K562 (cell line): ENCODE data around the gene MIB2. TPM values are rescaled to one million over a fixed set of nuclear protein-coding genes. Genes with fewer than 3 reads are reported as not detected.
A peak's percentile ranks its signal among the peaks of the same experiment; 100 is the strongest.

ENCODE experiments used
- ATAC-seq: fragments of 200-7000 bp; cut with Tn5 transposase; 3 replicates; pipeline ENCODE4 v1.9.1; 2020; ENCODE audit warnings: moderate library complexity
- BruUV-seq: library from RNA; stranded (reverse); fragments of 400-500 nt; replicated peaks from 2 replicates; lab custom pipeline; 2021; lab: Mats Ljungman, UMichigan
- CTCF ChIA-PET: fragments of 300-600 bp; formaldehyde crosslinking; extraction: SDS; loops from one replicate; lab custom pipeline; 2021; ENCODE audit warnings: low intra/inter-chr PET ratio; lab: Yijun Ruan, JAX
- POLR2A ChIA-PET: fragments of 300-600, 350-650 bp; sonication (Branson Sonifier 250); formaldehyde crosslinking; extraction: SDS; loops from one replicate; lab custom pipeline; 2021; ENCODE audit warnings: antibody characterized with exemption, inconsistent platforms; lab: Yijun Ruan, JAX
- DNase-seq, 4 experiments: peaks; one replicate each; pipeline versions ENCODE4 v3.0.0 to v3.0.0-alpha.2; 2011 to 2018; ENCODE audit warnings: low spot score in 3 of 4, mixed read lengths in 3 of 4; ENCODE audit errors: extremely low read depth in 1 of 4
- FAIRE-seq: peaks from 2 replicates; lab custom pipeline; 2011; peaks lifted over from hg19 to GRCh38; lab: Jason Lieb, UNC
- H2AFZ ChIP-seq: 2 replicates; pipeline ENCODE4 v1.6.0; 2011; ENCODE audit warnings: low read depth, low read length, control low read depth, inconsistent platforms
- H3K27ac ChIP-seq: fragments of 200-600 bp; 3 replicates; pipeline ENCODE4 v1.8.0; 2011; ENCODE audit warnings: low read depth, mild to moderate bottlenecking, control low read depth, inconsistent platforms, low read length, moderate library complexity, mixed read lengths; ENCODE audit errors: extremely low read depth
- H3K27me3 ChIP-seq, 2 experiments: fragments of 300-600 bp in 1 of 2; 2 replicates in 1 of 2; 3 replicates in 1 of 2; pipeline versions ENCODE4 v1.6.0 to v1.8.0; 2011; ENCODE audit warnings: inconsistent platforms in 2 of 2, low read length in 2 of 2, mild to moderate bottlenecking in 1 of 2, mixed read lengths in 1 of 2, moderate library complexity in 1 of 2; ENCODE audit not compliant: control insufficient read depth in 2 of 2, insufficient read depth in 2 of 2
- H3K36me3 ChIP-seq: fragments of 300-600 bp; 3 replicates; pipeline ENCODE4 v1.8.0; 2011; ENCODE audit warnings: mild to moderate bottlenecking, low read length, inconsistent platforms; ENCODE audit not compliant: control insufficient read depth, insufficient read depth
- H3K4me1 ChIP-seq, 2 experiments: fragments of 200-600 bp in 1 of 2; replicated peaks in 1 of 2; 2 replicates in 1 of 2; 3 replicates in 1 of 2; pipeline versions ENCODE4 v1.5.1 to v1.8.0; 2011; ENCODE audit warnings: inconsistent platforms in 2 of 2, low read length in 2 of 2, mild to moderate bottlenecking in 1 of 2, mixed read lengths in 1 of 2, moderate library complexity in 1 of 2; ENCODE audit not compliant: control insufficient read depth in 2 of 2, insufficient read depth in 2 of 2
- H3K4me2 ChIP-seq: 2 replicates; pipeline ENCODE4 v1.6.1; 2011; ENCODE audit warnings: low read length, control low read depth, inconsistent platforms, mixed read lengths; ENCODE audit not compliant: insufficient read depth
- H3K4me3 ChIP-seq: fragments of 200-600 bp; sonication (generic), shearing (Covaris generic); 2 replicates; pipeline ENCODE4 v1.5.1; 2016; ENCODE audit warnings: control low read depth, inconsistent platforms
- H3K79me2 ChIP-seq: fragments of 200-600 bp; 3 replicates; pipeline ENCODE4 v1.8.0; 2011; ENCODE audit warnings: low read length, inconsistent platforms; ENCODE audit not compliant: control insufficient read depth, insufficient read depth
- H3K9ac ChIP-seq, 2 experiments: 2 replicates each; pipeline versions ENCODE4 v1.6.0 to v1.6.1; 2011; ENCODE audit warnings: low read depth in 2 of 2, low read length in 2 of 2, control low read depth in 1 of 2, inconsistent platforms in 1 of 2, mild to moderate bottlenecking in 1 of 2, mixed read lengths in 1 of 2; ENCODE audit not compliant: insufficient read depth in 1 of 2
- H3K9me1 ChIP-seq: one replicate; pipeline ENCODE4 v1.6.0; 2011; ENCODE audit warnings: inconsistent platforms, mild to moderate bottlenecking, low read length, moderate library complexity; ENCODE audit not compliant: control insufficient read depth, insufficient read depth
- H3K9me3 ChIP-seq: replicated peaks from 2 replicates; pipeline ENCODE4 v1.5.1; 2011; ENCODE audit warnings: low read depth, low read length, inconsistent platforms; ENCODE audit not compliant: control insufficient read depth, insufficient read depth
- H4K20me1 ChIP-seq: replicated peaks from 2 replicates; pipeline ENCODE4 v1.6.1; 2011; ENCODE audit warnings: low read length, inconsistent platforms, mixed read lengths; ENCODE audit not compliant: control insufficient read depth, insufficient read depth
- CBX3 ChIP-seq, 2 experiments: IDR thresholded peaks; 1 replicate in 1 of 2; 2 replicates in 1 of 2; pipeline ENCODE4 v1.6.1; 2012; ENCODE audit warnings: inconsistent platforms in 2 of 2, low read length in 2 of 2, borderline replicate concordance in 1 of 2, control low read depth in 1 of 2
- CHCHD3 ChIP-seq: fragments of 250-450 bp; sonication (Bioruptor Pico); IDR thresholded peaks from 2 replicates; pipeline ENCODE4 v2.1.2; 2022; ENCODE audit warnings: mild to moderate bottlenecking
- CHD2 ChIP-seq: IDR thresholded peaks from 2 replicates; pipeline ENCODE4 v1.6.1; 2011; ENCODE audit warnings: low read depth, low read length
- DDX20 ChIP-seq: fragments of 450-650 bp; IDR thresholded peaks from 2 replicates; pipeline ENCODE4 v1.6.1; 2016; ENCODE audit warnings: missing genetic modification characterization, low read depth, mild to moderate bottlenecking, missing compliant biosample characterization, moderate library complexity
- ESRRA ChIP-seq: fragments of 450-650 bp; IDR thresholded peaks from 2 replicates; pipeline ENCODE4 v1.6.1; 2014; ENCODE audit warnings: low read depth, mild to moderate bottlenecking, moderate library complexity, borderline replicate concordance
- FOSL1 ChIP-seq: fragments of 200-800 bp; sonication (Bioruptor generic); conservative IDR thresholded peaks from 2 replicates; pipeline ENCODE4 v1.6.1; 2016; ENCODE audit warnings: missing genetic modification characterization, missing compliant biosample characterization
- RAD21 ChIP-seq, 2 experiments: fragments of 250-450 bp in 1 of 2; fragments of 450-650 bp in 1 of 2; sonication (Bioruptor Pico) in 1 of 2; formaldehyde crosslinking in 1 of 2; IDR thresholded peaks in 1 of 2; conservative IDR thresholded peaks in 1 of 2; 2 replicates each; pipeline versions ENCODE4 v1.4.0 to v1.8.0; 2020 to 2022; ENCODE audit warnings: mild to moderate bottlenecking in 2 of 2, moderate library complexity in 1 of 2
- RFX1 ChIP-seq: fragments of 450-650 bp; IDR thresholded peaks from 2 replicates; pipeline ENCODE4 v1.6.1; 2016; ENCODE audit warnings: mild to moderate bottlenecking, moderate library complexity
- SREBF2 ChIP-seq: sonication (generic); formaldehyde crosslinking; IDR thresholded peaks from 2 replicates; pipeline ENCODE4 v1.4.0; 2020; ENCODE audit warnings: mild to moderate bottlenecking, missing genetic modification reagents
- ZNF41 ChIP-seq: fragments of 250-450 bp; sonication (Bioruptor Pico); conservative IDR thresholded peaks from 2 replicates; pipeline ENCODE4 v1.4.0; 2020; ENCODE audit warnings: mild to moderate bottlenecking
- ZNF764 ChIP-seq: fragments of 250-450 bp; sonication (Bioruptor Pico); IDR thresholded peaks from 2 replicates; pipeline ENCODE4 v1.4.0; 2020; ENCODE audit warnings: low read depth, mild to moderate bottlenecking, moderate library complexity
- WGBS: fragments of 100-300 bp; shearing (Covaris generic); methylation state at CpG from one replicate; pipeline ENCODE4 v1.1.6; 2016; ENCODE audit warnings: low coverage, mixed read lengths; ENCODE audit not compliant: insufficient coverage; ENCODE audit errors: missing lambda C conversion rate; 5-methylcytosine and 5-hydroxymethylcytosine counted together
- in situ Hi-C: fragments of 300-500 bp; cut with MboI; formaldehyde crosslinking; loops from 4 replicates; pipeline ENCODE4 v1.15.0; 2018; ENCODE audit warnings: inconsistent platforms, mixed read lengths
- intact Hi-C: fragments of 100-400 bp; cut with micrococcal nuclease; formaldehyde crosslinking; loops from 2 replicates; pipeline ENCODE4 v1.14.2; 2022
- polyA plus RNA-seq, 8 experiments: library from polyadenylated mRNA; depleted of rRNA in 4 of 8; stranded (reverse) in 5 of 8; unstranded in 3 of 8; fragments of >200 nt; fragmentation: Nextera tagmentation in 2 of 8; fragmentation: Illumina TruSeq in 1 of 8; extraction: Ambion mirVana in 2 of 8; extraction: Trizol in 1 of 8; gene quantifications; 2 replicates each; pipeline versions ENCODE4 v1.2.1 to v1.2.3, GENCODE V29; 2011 to 2014; ENCODE audit warnings: inconsistent platforms in 1 of 8, missing spikeins in 1 of 8
- total RNA-seq, 7 experiments: library from RNA; depleted of rRNA in 6 of 7; stranded (reverse); fragments of >200 nt in 6 of 7; fragmentation: Illumina TruSeq in 2 of 7; extraction: Trizol in 2 of 7; gene quantifications; 2 replicates each; pipeline versions ENCODE4 v1.2.1 to v1.2.3, GENCODE V29; 2011 to 2021; ENCODE audit warnings: low replicate concordance in 1 of 7
- TF ChIP-seq, protein P1 (sequence below), 2 experiments: fragments of 450-650 bp in 1 of 2; sonication (generic) in 1 of 2; formaldehyde crosslinking in 1 of 2; IDR thresholded peaks; 2 replicates each; pipeline versions ENCODE4 v1.7.1 to v1.9.0; 2016 to 2022; ENCODE audit warnings: inconsistent platforms in 1 of 2, mild to moderate bottlenecking in 1 of 2, missing genetic modification reagents in 1 of 2

Gene MIB2
- total and polyA plus RNA-seq, 9 of the 15 experiments (the other 6 are each of a cell fraction or from before 2014, with no cell fraction given): 0.04 to 17.0 (median 4.9) TPM; not detected in 1

DNA sequence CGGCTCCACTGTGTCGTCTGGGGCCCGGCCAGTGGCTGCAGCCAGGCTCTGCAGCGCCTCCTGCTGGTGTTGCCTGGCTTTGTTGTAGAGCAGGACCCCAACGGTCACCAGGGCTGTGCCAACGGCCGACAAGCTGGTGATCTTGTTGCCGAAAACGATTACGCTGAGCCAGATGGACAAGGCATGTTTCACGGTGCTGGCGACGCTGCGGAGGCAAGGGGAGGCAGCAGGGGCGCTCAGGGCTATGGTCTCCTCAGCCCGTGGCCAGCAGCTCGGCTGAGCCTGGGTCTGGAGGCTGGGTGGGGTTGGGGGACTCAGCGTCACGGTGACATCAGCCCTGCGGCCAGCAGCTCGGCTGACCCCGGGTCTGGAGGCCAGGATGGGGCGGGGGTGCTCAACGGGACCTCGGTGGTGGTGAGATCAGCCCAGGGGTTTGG lies 50.5 kb downstream of the MIB2 start:
- in situ Hi-C loops: no loop called here
- peak; percentile 82 for ATAC-seq
- no peak overlapping the region for H3K4me3 ChIP-seq
- no peaks in the 10 kb centered on the region for H3K27me3 ChIP-seq
- H4K20me1 ChIP-seq: no peaks in the 10 kb centered on the region
- peaks cover 30% of the 10 kb centered on the region; the same call in 2 of the 3 replicates for H3K36me3 ChIP-seq
- H3K9me3 ChIP-seq: no peaks in the 10 kb centered on the region
- no peak overlapping the region for H3K27ac ChIP-seq
- no peak overlapping the region for H2AFZ ChIP-seq
- ChIA-PET CTCF (interaction anchor here (0.5 kb wide), 1 partner anchor 53 kb away, joined by 3 read pairs; no protein-coding TSS in a partner anchor), POLR2A (interaction anchor here (0.7 to 1.4 kb wide), 2 partner anchors 14 to 273 kb away, joined by 3 read pairs; no protein-coding TSS in a partner anchor)
- peaks cover 2 to 19% of the 10 kb centered on the region in 2 experiments; a peak in 4 of 5 replicates for H3K4me1 ChIP-seq
- peak overlapping the region in 1 of 2 experiments; percentile 20; a peak in 1 of 4 replicates for H3K9ac ChIP-seq
- BruUV-seq: no TSS peak
- DNase-seq: peak; percentile 49 to 66 (median 50)
- H3K9me1 ChIP-seq: no peaks in the 10 kb centered on the region
- FAIRE-seq: no peak
- intact Hi-C loops: no loop called here
- H3K79me2 ChIP-seq: no peaks in the 10 kb centered on the region
- H3K4me2 ChIP-seq: no peak overlapping the region
- WGBS: 88% methylated on average over 21 of the region's 25 CpGs
- TF ChIP-seq SREBF2 (CRISPR knock-in tag): no peak
- TF ChIP-seq CBX3 (IDR thresholded peaks at IDR 0.05; ENCODE audit: borderline replicate concordance in 1 of 2, low read length in 2 of 2): 0 out of 3 replicates have a peak, but pooled peaks of 1 of the 2 experiments have one; percentile 31
- peak in 1 of 2 experiments; percentile 47; a peak in 2 of 4 replicates for TF ChIP-seq RAD21 (CRISPR knock-in tag; conservative IDR thresholded peaks at IDR 0.05 in 1 of 2, IDR thresholded peaks at IDR 0.05 in 1 of 2)
- TF ChIP-seq ZNF41 (CRISPR knock-in tag): no peak
- no peak for TF ChIP-seq FOSL1 (tag)
- no peak for TF ChIP-seq DDX20 (tag)
- no peak for TF ChIP-seq CHD2
- no peak for TF ChIP-seq RFX1
- no peak for TF ChIP-seq CHCHD3 (CRISPR knock-in tag)
- TF ChIP-seq, protein P1, sequence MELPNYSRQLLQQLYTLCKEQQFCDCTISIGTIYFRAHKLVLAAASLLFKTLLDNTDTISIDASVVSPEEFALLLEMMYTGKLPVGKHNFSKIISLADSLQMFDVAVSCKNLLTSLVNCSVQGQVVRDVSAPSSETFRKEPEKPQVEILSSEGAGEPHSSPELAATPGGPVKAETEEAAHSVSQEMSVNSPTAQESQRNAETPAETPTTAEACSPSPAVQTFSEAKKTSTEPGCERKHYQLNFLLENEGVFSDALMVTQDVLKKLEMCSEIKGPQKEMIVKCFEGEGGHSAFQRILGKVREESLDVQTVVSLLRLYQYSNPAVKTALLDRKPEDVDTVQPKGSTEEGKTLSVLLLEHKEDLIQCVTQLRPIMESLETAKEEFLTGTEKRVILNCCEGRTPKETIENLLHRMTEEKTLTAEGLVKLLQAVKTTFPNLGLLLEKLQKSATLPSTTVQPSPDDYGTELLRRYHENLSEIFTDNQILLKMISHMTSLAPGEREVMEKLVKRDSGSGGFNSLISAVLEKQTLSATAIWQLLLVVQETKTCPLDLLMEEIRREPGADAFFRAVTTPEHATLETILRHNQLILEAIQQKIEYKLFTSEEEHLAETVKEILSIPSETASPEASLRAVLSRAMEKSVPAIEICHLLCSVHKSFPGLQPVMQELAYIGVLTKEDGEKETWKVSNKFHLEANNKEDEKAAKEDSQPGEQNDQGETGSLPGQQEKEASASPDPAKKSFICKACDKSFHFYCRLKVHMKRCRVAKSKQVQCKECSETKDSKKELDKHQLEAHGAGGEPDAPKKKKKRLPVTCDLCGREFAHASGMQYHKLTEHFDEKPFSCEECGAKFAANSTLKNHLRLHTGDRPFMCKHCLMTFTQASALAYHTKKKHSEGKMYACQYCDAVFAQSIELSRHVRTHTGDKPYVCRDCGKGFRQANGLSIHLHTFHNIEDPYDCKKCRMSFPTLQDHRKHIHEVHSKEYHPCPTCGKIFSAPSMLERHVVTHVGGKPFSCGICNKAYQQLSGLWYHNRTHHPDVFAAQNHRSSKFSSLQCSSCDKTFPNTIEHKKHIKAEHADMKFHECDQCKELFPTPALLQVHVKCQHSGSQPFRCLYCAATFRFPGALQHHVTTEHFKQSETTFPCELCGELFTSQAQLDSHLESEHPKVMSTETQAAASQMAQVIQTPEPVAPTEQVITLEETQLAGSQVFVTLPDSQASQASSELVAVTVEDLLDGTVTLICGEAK (IDR thresholded peaks at IDR 0.05): no peak
- TF ChIP-seq, protein P1 (CRISPR knock-in tag; IDR thresholded peaks at IDR 0.05): no peak
- TF ChIP-seq ZNF764 (CRISPR knock-in tag): peak; percentile 70; the same call in 1 of the 2 replicates
- no peak for TF ChIP-seq ESRRA
